ELR (cell line): ENCODE results near the gene KRT4.
"Not testable (repeated sequence)": the region's sequence is repeated elsewhere in the genome, so short reads cannot be mapped to it uniquely, and the experiment has no call there.

Source experiments
- DNase-seq: peaks from one replicate; pipeline ENCODE4 v3.0.0-alpha.2; 2015; ENCODE audit warnings: low read depth

The KRT4 gene

GRCh38 chr12:52772772-52773171, 41.1 kb downstream of the KRT4 start:
- DNase-seq = no peak

GRCh38 chr12:52772188-52772587, 41.7 kb downstream of the KRT4 start:
- DNase-seq = no peak

- no peak for DNase-seq
These were observed 42.4 kb downstream of the KRT4 start for GRCh38 chr12:52771505-52771904.

- DNase-seq = no peak
These were observed 42.8 kb downstream of the KRT4 start for GRCh38 chr12:52771088-52771487.

- DNase-seq = no peak
These were observed 44.0 kb downstream of the KRT4 start for GRCh38 chr12:52769946-52770345.

- DNase-seq = no peak
These were observed 44.6 kb downstream of the KRT4 start for GRCh38 chr12:52769354-52769753.

- DNase-seq = no peak
These were observed 45.3 kb downstream of the KRT4 start for GRCh38 chr12:52768479-52769200.

- DNase-seq = no peak
These were observed 46.5 kb downstream of the KRT4 start for GRCh38 chr12:52767427-52767826.

GRCh38 chr12:52767020-52767379, 46.9 kb downstream of the KRT4 start:
- no peak for DNase-seq

GRCh38 chr12:52766351-52767019, 47.4 kb downstream of the KRT4 start:
- no peak for DNase-seq

- DNase-seq = no peak
These were observed 48.2 kb downstream of the KRT4 start for GRCh38 chr12:52765702-52766101.

GRCh38 chr12:52763991-52764390, 49.9 kb downstream of the KRT4 start:
- no peak for DNase-seq

GRCh38 chr12:52763036-52763659, 50.8 kb downstream of the KRT4 start:
- no peak for DNase-seq

GRCh38 chr12:52761802-52762201, 52.1 kb downstream of the KRT4 start:
- no peak for DNase-seq

GRCh38 chr12:52761218-52761617, 52.7 kb downstream of the KRT4 start:
- not testable (repeated sequence) for DNase-seq

GRCh38 chr12:52760623-52761022, 53.3 kb downstream of the KRT4 start:
- DNase-seq = no peak

- no peak for DNase-seq
These were observed 54.2 kb downstream of the KRT4 start for GRCh38 chr12:52759695-52760094.

- DNase-seq = no peak
These were observed 54.7 kb downstream of the KRT4 start for GRCh38 chr12:52759218-52759617.

GRCh38 chr12:52757449-52758176, 56.3 kb downstream of the KRT4 start:
- DNase-seq = no peak
